ENCODE data around the gene ATG3.

DNA sequence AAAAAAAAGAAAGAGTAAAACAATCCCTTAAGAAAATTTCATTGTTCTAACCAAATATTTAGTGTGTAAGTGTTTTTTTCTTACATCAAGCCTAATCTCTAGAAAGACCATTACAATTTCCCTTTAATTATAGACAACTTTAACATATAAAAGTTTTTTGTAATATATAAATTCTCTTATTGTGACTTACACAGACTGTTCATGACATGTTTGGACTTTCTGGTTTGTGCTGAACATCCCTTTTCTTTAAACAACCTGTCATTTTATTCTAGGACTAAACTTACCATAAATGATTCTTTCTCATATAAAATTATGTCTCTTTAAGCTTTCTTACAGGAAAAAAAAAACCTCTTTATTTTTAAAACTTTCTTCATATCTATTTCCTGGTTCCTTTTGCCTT, 49.4 kb downstream of the ATG3 start:
- TF ChIP-seq, protein P1, sequence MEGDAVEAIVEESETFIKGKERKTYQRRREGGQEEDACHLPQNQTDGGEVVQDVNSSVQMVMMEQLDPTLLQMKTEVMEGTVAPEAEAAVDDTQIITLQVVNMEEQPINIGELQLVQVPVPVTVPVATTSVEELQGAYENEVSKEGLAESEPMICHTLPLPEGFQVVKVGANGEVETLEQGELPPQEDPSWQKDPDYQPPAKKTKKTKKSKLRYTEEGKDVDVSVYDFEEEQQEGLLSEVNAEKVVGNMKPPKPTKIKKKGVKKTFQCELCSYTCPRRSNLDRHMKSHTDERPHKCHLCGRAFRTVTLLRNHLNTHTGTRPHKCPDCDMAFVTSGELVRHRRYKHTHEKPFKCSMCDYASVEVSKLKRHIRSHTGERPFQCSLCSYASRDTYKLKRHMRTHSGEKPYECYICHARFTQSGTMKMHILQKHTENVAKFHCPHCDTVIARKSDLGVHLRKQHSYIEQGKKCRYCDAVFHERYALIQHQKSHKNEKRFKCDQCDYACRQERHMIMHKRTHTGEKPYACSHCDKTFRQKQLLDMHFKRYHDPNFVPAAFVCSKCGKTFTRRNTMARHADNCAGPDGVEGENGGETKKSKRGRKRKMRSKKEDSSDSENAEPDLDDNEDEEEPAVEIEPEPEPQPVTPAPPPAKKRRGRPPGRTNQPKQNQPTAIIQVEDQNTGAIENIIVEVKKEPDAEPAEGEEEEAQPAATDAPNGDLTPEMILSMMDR (conservative IDR thresholded peaks at IDR 0.05 in 1 of 2, IDR thresholded peaks at IDR 0.05 in 1 of 2; ENCODE audit: low read depth in 1 of 2, low read length in 2 of 2) = no peak
- TF ChIP-seq EZH2 (IDR thresholded peaks at IDR 0.05; ENCODE audit: low read length, missing control alignments) = no peak
